NCI-H446 (cell line): ENCODE data around the gene UNC5C.

Source experiments
- DNase-seq, 2 experiments: peaks; one replicate each; lab custom pipeline; 2025; lab: John Stamatoyannopoulos, UW

UNC5C gene

GRCh38 chr4:95466791-95467190 lies 82.0 kb downstream of the UNC5C start:
- no peak for DNase-seq

- DNase-seq, result no peak
Measured at GRCh38 chr4:95465010-95465409, 83.8 kb downstream of the UNC5C start.

GRCh38 chr4:95462921-95463320 lies 85.9 kb downstream of the UNC5C start:
- DNase-seq, result no peak

- DNase-seq, result no peak
Measured at GRCh38 chr4:95457353-95457752, 91.4 kb downstream of the UNC5C start.

- no peak for DNase-seq
Measured at GRCh38 chr4:95450294-95450693, 98.5 kb downstream of the UNC5C start.

- DNase-seq, result no peak
Measured at GRCh38 chr4:95446173-95446572, 102.6 kb downstream of the UNC5C start.

- no peak for DNase-seq
Measured at GRCh38 chr4:95445251-95445650, 103.5 kb downstream of the UNC5C start.

- DNase-seq, result no peak
Measured at GRCh38 chr4:95444812-95445211, 104.0 kb downstream of the UNC5C start.

- no peak for DNase-seq
Measured at GRCh38 chr4:95439896-95440295, 108.9 kb downstream of the UNC5C start.

- DNase-seq, result no peak
Measured at GRCh38 chr4:95439071-95439470, 109.7 kb downstream of the UNC5C start.

- DNase-seq, result no peak
Measured at GRCh38 chr4:95432466-95432865, 116.3 kb downstream of the UNC5C start.

- no peak for DNase-seq
Measured at GRCh38 chr4:95431678-95432077, 117.1 kb downstream of the UNC5C start.

- DNase-seq, result no peak
Measured at GRCh38 chr4:95429416-95429815, 119.4 kb downstream of the UNC5C start.

- peak in 1 of 2 experiments; percentile 25 for DNase-seq
Measured at GRCh38 chr4:95428291-95429070, 120.3 kb downstream of the UNC5C start.

GRCh38 chr4:95426455-95426854 lies 122.3 kb downstream of the UNC5C start:
- no peak for DNase-seq

- DNase-seq, result no peak
Measured at GRCh38 chr4:95422436-95422835, 126.3 kb downstream of the UNC5C start.

- DNase-seq, result no peak
Measured at GRCh38 chr4:95421869-95422268, 126.9 kb downstream of the UNC5C start.

- DNase-seq, result no peak
Measured at GRCh38 chr4:95417531-95417930, 131.2 kb downstream of the UNC5C start.

- no peak for DNase-seq
Measured at GRCh38 chr4:95415346-95415771, 133.4 kb downstream of the UNC5C start.

GRCh38 chr4:95411371-95412088 lies 137.2 kb downstream of the UNC5C start:
- no peak for DNase-seq

- DNase-seq, result no peak
Measured at GRCh38 chr4:95410387-95410977, 138.3 kb downstream of the UNC5C start.

GRCh38 chr4:95409750-95410149 lies 139.0 kb downstream of the UNC5C start:
- DNase-seq, result no peak

- DNase-seq, result no peak
Measured at GRCh38 chr4:95409127-95409526, 139.6 kb downstream of the UNC5C start.
